ENCODE data around the gene TRIM31.
A peak's percentile ranks its signal among the peaks of the same experiment; 100 is the strongest.
"Not testable (repeated sequence)": the region's sequence is repeated elsewhere in the genome, so short reads cannot be mapped to it uniquely, and the experiment has no call there.

Gene TRIM31

DNA sequence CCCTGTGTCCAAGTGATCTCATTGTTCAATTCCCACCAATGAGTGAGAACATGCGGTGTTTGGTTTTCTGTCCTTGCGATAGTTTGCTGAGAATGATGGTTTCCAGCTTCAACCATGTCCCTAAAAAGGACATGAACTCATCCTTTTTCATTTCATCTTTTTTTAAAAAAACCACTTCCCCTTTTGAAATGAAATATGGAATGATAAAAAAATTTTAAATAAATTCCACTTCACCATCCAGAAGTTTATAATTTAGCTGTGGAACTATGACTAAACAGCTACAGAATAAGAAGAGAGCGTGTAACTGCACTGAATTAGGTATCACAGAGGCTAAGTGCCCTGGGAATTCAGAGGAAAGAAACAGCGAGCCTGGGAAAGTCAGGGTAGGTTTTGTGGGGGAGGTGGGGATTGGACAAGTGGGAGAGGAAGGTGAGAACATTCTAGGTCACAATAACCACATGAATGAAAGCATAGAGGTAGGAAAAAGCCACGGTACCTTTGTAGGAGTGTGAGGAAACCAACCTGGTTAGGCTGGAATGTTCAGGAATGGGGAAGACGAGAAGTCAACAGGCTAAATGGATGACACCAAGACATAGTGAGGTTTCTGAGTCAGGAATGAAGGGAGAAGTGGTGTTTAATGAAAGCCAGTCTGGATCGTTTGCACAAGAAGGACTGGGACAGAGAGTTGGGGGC, 37.1 kb upstream of the TRIM31 start:
- DNase-seq (ENCODE audit: low spot score), result no peak

DNA sequence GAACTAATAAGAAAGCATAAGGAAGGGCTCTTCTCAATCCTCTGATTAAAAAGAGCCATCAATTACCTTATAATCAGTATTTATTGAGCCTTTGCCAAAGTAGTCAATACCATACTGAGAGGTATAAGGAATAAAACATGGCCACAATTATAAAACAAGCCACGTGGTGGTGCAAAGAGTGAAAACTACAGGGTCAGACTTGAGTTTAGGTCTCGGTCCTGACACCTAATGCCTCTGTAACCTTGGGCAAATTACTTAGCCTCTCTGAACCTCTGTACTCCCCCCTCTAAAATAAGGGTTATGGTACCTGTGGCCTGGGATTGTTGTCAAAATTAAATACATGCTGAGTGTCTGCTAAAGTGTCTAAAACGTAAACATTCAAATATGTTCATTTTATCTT, 36.3 kb upstream of the TRIM31 start:
- DNase-seq (ENCODE audit: low spot score), result no peak

DNA sequence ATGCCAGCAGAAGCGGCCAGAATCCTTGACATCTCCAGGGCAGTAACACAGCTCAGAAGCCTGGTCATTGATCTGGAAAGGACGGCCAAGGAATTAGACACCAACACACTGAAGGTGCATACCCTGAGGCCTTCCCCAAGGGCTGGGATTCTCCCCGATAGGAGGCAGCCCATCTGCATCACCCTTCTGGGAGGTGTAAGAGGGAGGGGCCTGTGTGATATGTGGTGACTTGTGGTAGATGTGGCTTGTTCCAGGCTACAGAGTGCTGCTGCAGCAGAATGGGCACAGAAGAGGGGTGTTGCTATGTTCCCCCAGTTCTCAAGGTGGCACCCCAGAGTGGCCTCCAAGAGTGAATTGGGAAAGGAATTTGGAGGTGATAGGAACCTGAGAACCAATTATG, 34.2 kb upstream of the TRIM31 start:
- DNase-seq (ENCODE audit: low spot score), result no peak

DNA sequence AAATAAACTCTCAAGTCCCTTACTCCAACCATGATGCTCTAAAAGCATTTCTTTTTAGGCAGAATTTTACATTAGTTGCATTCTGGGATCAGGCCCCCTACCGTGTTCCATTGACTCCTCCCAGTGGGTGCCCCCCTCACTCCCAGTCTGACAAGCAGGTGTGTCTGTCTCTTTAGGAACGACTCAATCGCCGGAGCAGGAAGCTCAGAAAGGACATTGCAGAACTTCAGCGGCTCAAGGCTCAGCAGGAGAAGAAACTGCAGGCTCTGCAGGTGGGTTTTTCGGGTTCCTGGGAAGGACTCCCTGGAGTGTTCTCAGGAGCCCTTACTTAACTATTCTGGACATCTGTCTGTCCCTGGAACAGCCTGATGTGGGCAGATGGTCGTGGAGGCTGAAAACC, 32.9 kb upstream of the TRIM31 start:
- no peak for DNase-seq (ENCODE audit: low spot score)

DNA sequence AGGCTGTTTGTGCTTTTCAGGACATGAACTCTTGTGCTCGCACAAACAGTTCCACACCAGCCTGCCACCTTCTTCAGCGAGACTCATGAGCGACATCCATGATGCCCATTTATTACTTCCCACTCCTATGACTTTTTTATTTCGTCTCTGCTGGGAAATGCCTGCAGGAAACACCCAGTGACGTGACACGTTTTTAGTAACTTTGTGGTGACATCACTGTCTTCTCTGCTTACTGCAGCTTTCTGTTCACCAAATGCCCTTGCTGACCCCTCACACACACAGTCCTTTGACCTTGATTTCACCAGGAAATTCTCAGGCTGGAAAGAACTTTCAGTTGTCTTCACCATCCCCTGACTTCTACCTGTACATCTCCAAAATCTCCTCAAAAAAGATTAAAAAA, 31.9 kb upstream of the TRIM31 start:
- no peak for DNase-seq (ENCODE audit: low spot score)

DNA sequence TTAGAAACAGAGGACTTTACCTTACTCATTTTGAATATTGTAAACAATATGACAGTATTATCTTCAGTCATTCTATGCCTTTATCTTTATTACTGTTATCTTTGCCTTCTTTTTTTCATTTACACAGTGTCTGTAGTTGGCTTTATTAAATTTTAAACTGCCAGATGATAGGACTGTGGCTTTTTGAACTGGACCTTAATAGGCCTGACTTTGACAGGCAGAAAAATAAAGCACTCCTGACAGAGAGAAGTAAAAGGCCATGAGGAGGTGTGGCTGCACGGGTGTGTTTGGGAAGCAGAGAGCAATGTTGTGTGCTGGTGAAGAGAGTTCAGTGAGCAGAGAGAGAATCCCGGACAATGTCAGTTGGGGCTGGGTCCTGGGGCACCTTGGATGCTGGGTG, 30.9 kb upstream of the TRIM31 start:
- no peak for DNase-seq (ENCODE audit: low spot score)

DNA sequence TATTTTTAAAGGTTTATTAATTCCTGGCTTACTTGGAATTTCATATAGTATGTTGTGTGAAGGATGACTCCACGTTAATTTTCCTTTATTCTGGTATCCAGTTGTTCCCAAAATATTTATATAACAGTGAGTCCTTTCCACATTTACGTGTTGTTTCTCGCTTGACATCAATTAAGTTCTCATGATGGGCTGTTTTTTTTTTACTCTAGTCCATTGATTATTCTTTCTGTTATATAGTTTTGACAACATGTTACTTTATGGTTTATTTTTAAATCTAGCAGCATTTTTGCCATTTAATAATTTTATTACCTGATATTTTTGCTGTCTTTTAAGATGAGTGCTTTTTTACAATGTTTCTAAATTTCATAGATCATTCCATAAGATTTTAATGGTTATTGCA, 29.8 kb upstream of the TRIM31 start:
- no peak for DNase-seq (ENCODE audit: low spot score)

DNA sequence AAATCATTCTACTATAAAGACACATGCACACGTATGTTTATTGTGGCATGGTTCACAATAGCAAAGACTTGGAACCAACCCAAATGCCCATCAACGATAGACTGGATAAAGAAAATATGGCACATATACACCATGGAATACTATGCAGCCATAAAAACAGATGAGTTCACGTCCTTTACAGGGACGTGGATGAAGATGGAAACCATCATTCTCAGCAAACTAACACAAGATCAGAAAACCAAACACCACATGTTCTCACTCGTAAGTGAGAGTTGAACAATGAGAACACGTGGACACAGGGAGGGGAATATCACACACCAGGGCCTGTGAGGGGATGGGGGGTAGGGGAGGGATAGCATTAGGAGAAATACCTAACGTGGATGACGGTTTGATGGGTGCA, 27.4 kb upstream of the TRIM31 start:
- not testable (repeated sequence) for DNase-seq (ENCODE audit: low spot score)

DNA sequence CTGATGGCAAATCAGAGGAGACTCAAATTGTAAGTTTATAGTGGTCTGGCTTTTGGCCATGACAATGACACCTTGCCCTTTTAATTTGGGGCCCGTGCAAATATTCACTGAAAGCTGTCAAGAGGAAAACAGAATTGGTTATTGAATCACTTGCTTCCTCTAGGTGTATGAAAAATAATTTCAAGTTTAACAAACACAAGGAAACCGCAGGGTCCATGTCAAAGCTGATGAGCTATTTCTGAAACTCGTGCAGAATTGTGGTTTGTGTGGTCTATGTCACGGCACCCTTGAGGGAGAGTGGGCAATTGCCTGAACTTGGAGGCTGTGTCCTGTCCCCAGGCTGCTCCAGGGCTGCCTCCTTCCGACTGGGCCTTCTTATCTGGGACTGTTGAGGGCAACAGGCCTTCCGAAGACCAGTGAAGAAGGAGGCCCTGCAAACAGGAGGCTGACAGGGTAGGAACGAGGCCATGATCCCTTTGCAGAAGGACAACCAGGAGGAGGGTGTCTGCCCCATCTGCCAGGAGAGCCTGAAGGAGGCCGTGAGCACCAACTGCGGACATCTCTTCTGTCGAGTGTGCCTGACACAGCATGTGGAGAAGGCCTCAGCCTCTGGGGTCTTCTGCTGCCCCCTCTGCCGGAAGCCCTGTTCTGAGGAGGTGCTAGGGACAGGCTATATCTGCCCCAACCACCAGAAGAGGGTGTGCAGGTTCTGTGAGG, 23.8 kb upstream of the TRIM31 start:
- DNase-seq (ENCODE audit: low spot score), result no peak

DNA sequence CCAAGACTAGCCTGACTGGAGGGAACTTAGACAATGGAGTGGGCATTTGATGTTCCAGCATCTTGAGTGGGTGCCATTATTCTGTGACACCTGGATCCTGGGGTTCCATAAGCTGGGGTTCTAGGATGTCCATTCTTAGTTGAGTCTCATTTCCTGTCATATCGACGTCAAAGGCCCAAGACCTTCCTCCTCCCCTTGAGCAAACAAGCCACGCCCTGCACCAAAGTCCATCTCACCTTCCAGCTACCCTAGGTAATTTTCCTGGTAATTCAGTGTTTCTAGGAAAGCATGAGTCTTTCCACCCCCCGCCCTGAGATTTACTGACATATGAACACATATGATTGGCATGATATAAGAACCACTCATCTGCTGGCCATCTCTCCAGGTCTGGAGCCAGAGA, 22.9 kb upstream of the TRIM31 start, which contains the start of gene TRIM40:
Gene TRIM40, plus strand, starts transcription at position 384 of the 400 bp plus-strand sequence. CDS start 897 bp downstream, outside the sequence.
- DNase-seq (ENCODE audit: low spot score), result no peak

DNA sequence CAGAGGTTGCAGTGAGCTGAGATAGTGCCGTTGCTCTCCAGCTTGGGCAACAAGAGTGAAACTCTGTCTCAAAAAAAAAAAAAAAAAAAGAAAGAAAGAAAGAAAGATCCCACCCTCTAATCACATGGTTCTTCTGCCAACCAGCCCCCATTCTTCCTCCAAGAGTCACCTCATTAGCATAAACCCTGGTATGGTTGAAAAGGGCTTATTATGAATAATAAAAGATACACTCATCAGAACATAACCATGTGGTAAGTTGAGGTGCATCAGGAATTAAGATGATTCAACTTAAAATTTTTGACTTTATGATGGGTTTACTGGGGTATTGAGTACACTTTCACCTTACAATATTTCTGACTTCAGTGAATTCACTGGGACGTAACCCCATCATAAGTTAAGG, 22.3 kb upstream of the TRIM31 start:
- DNase-seq (ENCODE audit: low spot score), result no peak

DNA sequence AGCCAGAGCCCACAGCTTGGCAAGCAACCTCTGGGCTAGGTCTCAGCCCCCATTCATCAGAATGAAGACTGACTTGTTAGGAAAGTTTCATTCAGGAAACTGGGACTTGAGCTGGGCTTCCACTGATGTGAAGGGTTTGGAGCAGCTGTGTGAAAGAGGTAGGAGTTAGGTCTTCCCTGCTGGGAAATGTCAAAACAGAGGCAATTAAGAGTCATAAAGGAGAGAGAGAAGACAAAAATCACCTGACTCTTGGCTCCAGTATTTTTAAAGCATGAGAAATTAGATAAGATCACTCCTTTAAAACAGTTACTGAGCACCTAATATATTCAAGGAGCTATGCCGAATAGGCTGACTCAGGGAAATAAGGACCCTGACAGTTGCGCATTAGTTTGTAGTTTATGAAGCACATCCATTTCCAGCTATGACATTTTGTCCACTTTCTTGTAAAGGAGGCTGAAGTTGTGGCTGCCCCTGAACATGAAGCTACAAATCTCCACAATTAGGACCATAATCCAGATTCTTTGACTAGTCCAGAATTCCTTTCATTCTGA, 19.1 kb upstream of the TRIM31 start:
- no peak for DNase-seq (ENCODE audit: low spot score)

DNA sequence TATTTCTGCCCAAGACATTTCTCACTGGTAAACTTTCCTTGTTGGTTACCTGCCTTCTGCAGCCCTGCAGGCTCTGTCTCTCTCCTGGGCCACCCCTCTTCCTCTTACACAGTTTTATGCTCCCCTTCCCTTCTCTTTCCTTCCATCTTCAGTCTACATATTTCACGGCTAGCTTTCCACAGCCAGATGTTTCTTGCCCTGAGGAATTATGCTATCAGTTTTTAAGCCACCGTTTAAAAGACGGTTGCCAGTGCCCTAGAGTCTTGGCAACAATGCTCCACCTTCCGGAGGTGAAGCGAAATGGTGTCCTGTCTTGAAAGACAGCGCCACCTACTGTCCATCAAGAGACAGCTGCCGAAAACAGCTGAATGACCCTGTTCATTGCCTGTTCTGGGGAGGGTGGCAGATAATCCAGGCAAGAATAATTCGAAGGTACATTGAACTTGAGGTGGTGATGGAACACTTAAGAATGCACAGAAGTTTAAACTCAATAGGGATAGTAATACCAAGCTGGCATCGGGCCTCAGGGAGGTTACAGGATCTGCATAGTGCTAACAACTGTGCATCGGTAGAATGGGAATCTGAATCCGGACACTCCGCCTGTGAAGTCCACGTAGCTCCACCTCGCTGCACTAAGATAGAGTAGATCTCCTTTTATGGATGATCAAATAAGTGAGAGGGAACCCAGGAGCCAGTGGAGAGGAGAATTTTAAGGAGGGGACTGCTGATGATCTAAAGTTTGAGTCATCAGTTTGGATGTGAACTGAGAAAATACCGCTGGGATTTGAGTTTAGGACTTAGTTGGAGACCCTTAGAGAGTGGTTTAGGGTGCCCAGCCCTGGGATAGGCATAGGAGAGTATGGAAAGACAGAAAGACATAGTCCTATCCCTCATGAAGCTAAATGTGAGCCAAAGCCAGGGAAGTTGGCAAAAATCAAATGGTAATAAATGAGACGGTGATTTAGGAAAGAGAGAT, 18.3 kb upstream of the TRIM31 start:
- DNase-seq (ENCODE audit: low spot score), result peak; percentile 80

DNA sequence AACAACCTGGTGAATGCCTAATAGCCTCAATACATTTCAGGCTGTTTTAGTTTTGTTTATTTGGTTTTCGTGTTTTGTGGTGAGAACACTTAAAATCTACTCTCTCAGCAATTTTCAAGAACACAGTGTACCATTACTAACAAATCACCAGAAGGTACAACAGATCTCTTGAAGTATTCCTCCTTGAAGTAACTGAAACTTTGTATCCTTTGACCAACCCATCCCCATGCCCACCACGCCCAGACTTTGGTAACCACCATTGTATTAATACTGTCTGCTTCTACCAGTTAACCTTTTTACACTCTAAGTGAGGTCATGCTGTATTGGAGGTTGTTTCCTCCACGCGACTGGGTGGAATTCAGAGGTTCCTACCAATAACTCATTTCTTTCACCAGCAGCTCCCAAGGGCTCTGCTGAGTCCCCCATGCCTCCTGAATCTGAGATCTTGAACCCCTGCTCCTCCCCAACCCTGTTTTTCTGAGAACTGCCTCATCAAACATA, 17.3 kb upstream of the TRIM31 start:
- DNase-seq (ENCODE audit: low spot score), result no peak

DNA sequence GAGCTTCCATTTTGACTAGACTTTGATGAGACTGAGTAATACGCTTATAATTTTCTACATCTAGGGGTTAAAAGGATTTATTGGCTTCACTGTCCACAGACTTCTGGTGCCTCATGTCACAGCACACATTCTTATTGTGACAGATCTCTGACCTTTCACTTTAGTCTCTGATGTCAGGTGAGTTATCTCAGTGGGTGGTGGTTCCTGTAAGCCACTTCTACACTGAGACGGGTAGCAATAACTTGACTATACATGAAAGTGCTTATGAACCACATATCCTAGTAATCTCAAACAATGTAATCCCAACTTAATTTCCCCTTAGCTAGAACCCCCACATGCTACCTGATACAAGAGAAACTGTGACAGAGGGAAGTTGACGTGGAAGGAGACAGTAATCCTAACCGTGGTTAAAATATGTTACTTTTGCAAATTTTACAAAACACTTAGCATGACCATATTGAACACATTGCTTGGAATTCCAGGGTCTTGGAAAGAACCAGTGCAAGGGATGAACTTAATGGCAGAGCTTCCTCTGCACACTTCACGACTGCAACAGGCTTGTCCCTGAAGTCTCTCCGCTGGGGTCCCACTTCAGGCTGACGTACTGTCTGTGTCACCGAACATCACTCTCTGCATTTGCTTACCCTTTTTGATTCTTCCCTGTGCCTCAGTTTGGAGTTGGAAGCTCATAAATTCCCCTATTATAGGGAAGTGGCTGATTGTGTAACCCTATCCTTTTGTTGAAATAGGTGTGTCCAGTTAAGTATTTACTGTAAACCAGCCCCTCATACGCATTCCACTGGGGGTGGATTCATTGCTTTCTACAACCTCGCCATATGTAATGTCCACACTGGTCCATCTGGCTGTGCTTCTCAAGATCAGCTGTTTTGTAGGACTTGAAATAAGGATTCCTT, 16.6 kb upstream of the TRIM31 start:
- no peak for DNase-seq (ENCODE audit: low spot score)

DNA sequence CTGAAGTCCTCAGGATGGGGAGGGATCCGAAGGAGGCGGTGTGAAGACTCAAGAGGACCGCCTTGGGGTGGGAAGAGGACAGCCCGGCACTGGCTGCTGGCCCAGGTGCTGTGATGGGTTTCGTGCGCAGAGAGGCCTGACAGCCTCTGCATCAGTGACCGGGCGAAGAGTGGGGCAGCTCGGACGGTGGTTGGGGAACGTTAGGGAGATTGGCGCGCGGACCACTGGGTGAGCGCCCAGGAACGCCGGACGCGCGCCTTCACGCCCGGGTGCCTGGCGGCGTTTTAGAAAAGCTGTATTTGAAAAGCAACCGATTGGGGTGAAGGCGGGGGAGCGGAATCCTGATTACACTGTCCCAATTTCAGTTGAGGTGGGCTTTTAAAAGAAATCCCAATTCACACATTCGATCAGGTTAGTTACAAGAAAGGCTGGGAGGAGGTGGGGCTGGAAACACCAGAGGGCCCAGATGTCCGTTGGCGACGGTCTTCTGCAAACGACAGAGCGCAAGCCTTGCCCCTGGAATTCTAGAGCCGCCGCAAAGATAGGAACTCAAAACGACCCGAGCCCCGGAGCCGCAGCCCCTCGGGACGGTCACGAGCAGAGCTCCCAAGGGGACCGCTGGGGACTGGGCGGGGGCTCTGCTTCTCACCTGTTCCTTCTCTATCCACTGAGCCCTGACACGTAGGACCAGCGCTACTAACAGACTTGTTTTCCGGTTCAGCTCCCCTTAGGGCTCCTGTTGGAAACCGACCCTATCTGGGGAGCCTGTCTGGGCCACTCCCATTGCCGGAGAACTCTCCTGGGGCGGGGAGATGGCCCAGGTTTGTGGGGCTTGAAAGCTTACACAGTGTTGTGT, 14.6 kb upstream of the TRIM31 start:
- no peak for DNase-seq (ENCODE audit: low spot score)

DNA sequence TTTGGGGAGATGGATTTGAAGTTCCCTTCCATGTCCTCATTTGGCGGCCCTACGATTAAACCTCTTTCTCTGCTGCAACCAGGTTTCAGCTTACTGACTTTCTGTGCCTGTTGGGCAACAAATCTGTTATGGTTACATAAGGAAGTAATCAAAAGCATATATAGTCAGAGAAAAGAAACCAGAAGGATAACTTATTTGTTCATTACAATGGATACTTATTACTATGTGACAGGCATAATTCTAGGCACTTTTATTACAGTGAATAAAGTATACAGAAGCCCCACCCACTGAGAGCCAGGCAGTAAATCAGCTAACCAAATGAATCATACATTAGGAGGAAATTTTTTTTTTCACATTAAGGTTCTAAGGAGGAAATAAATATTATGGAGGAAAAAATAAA, 9.6 kb upstream of the TRIM31 start:
- no peak for DNase-seq (ENCODE audit: low spot score)

DNA sequence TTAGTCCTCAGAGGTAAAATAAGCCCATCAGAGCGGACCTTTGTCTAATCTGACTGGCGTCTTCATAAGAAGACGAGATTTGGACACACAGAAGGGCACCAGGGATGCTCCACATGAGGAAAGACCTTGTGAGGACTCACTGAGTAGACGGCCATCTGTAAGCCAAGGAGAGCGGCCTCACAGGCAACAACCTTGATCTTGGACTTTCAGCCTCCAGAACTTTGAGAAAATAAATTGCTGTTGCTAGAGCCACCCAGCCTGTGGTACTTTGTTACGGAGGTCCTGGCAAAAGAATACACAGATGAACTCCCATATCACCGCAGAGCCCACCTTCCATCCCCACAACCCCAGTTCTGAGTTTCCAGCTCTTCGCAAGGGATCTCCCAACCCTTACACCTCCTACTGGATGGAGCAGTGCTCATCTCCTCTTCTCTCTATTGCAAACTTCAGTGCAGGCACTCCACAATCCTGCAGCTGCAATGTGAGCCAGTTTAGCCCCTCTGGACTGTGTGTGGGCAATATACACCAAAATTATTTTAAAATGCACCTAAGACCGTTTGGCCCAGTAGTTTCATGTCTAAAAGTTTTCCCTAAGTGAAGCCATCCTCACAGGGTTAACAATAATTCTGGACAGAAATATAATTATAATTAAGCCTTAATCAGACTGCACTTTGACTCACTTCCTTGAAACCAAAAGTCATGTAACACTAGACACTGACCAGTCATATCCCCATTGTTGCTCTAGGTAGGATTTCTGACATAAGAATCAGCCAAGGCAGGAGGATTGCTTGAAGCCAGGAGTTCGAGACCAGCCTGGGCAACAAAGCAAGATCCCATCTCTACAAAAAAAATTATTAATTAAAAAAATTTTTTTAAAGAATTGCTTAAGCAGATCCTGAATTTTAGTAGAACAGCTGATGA, 8.8 kb upstream of the TRIM31 start:
- no peak for DNase-seq (ENCODE audit: low spot score)

DNA sequence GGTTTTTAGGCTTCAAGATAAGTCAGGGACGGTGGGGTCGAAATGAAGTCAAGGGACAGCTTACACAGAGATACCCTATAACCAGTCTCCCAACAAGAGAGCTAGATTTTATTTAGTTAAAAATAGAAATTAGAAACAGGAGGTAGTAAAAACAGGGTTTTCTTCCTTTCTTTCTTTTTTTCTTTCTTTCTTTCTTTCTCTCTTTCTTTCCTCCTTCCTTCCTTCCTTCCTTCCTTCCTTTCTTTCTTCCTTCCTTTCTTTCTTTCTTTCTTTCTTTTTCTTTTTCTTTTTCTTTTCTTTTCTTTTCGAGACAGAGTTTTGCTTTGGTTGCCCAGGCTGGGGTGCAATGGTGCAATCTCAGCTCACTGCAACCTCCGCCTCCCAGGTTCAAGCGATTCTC, 5.8 kb upstream of the TRIM31 start:
- not testable (repeated sequence) for DNase-seq (ENCODE audit: low spot score)

Measured in hepatic stellate cell (primary cell).